CD14-positive monocyte (primary cell): ENCODE results near the gene S100A13. TPM values are rescaled to one million over a fixed set of nuclear protein-coding genes. Genes with fewer than 3 reads are reported as not detected.

Experiments
- DNase-seq, 3 donors: peaks; one replicate each; pipeline ENCODE4 v3.0.0-alpha.2; 2011 to 2022
- H2AFZ ChIP-seq: 2 replicates; pipeline ENCODE4 v1.6.0; 2012; ENCODE audit warnings: mild to moderate bottlenecking, low read depth, low read length, inconsistent platforms; ENCODE audit not compliant: insufficient read depth, poor library complexity, severe bottlenecking
- H3K27ac ChIP-seq, 2 donors: 1 replicate in 1 of 2; 2 replicates in 1 of 2; pipeline ENCODE4 v1.5.1; 2012 to 2013; ENCODE audit warnings: low read length in 2 of 2, control low read depth in 1 of 2, inconsistent platforms in 1 of 2, low read depth in 1 of 2, mild to moderate bottlenecking in 1 of 2
- H3K27me3 ChIP-seq, 2 donors: one replicate each; pipeline versions ENCODE4 v1.6.0 to v1.6.1; 2011 to 2013; ENCODE audit warnings: low read length in 2 of 2; ENCODE audit not compliant: control insufficient read depth in 2 of 2, insufficient read depth in 2 of 2
- H3K36me3 ChIP-seq, 2 donors: replicated peaks in 1 of 2; 1 replicate in 1 of 2; 2 replicates in 1 of 2; pipeline versions ENCODE4 v1.5.1 to v1.6.1; 2012 to 2013; ENCODE audit warnings: low read length in 2 of 2, control low read depth in 1 of 2, inconsistent platforms in 1 of 2, mild to moderate bottlenecking in 1 of 2; ENCODE audit not compliant: insufficient read depth in 2 of 2, control insufficient read depth in 1 of 2
- H3K4me1 ChIP-seq, 2 donors: 1 replicate in 1 of 2; 2 replicates in 1 of 2; pipeline versions ENCODE4 v1.5.1 to v1.6.1; 2012 to 2013; ENCODE audit warnings: low read length in 2 of 2, control low read depth in 1 of 2, inconsistent platforms in 1 of 2, mild to moderate bottlenecking in 1 of 2, moderate library complexity in 1 of 2; ENCODE audit not compliant: insufficient read depth in 2 of 2, control insufficient read depth in 1 of 2
- H3K4me2 ChIP-seq: replicated peaks from 2 replicates; pipeline ENCODE3; 2012; ENCODE audit warnings: low read length, moderate library complexity, mild to moderate bottlenecking; ENCODE audit not compliant: poor library complexity, severe bottlenecking; ENCODE audit errors: extremely low read depth
- H3K4me3 ChIP-seq, 3 experiments: fragments of 200-600 bp in 1 of 3; sonication (generic) in 1 of 3; replicated peaks in 1 of 3; 1 replicate in 2 of 3; 2 replicates in 1 of 3; pipeline ENCODE4 v1.5.1; 2011 to 2013; ENCODE audit warnings: low read length in 3 of 3, mild to moderate bottlenecking in 3 of 3, control low read depth in 2 of 3, low read depth in 2 of 3, inconsistent platforms in 1 of 3, moderate library complexity in 1 of 3
- H3K79me2 ChIP-seq: 2 replicates; pipeline ENCODE4 v1.6.0; 2012; ENCODE audit warnings: mild to moderate bottlenecking, control low read depth, inconsistent platforms, low read length, moderate library complexity; ENCODE audit not compliant: insufficient read depth
- H3K9ac ChIP-seq: 2 replicates; pipeline ENCODE4 v1.6.0; 2017; ENCODE audit warnings: low read length, mild to moderate bottlenecking; ENCODE audit not compliant: insufficient read depth, poor library complexity, severe bottlenecking
- H3K9me3 ChIP-seq, 2 donors: replicated peaks in 1 of 2; 1 replicate in 1 of 2; 2 replicates in 1 of 2; pipeline versions ENCODE4 v1.5.1 to v1.6.1; 2012 to 2013; ENCODE audit warnings: low read length in 2 of 2, control low read depth in 1 of 2; ENCODE audit not compliant: control insufficient read depth in 1 of 2, insufficient read depth in 1 of 2
- H4K20me1 ChIP-seq: 2 replicates; pipeline ENCODE4 v1.6.0; 2012; ENCODE audit warnings: mild to moderate bottlenecking, low read length, control low read depth, moderate library complexity; ENCODE audit not compliant: insufficient read depth
- H3K27ac Mint-ChIP-seq, 7 donors: one replicate each; pipeline ENCODE4 v1.8.0; 2020; ENCODE audit warnings: mild to moderate bottlenecking in 7 of 7, mixed read lengths in 7 of 7, moderate library complexity in 6 of 7, inconsistent platforms in 2 of 7
- H3K27me3 Mint-ChIP-seq, 3 donors: one replicate each; pipeline ENCODE4 v1.8.0; 2021 to 2022; ENCODE audit warnings: low read depth in 3 of 3, mild to moderate bottlenecking in 3 of 3, mixed read lengths in 3 of 3, moderate library complexity in 3 of 3, inconsistent platforms in 1 of 3
- H3K36me3 Mint-ChIP-seq, 2 donors: one replicate each; pipeline ENCODE4 v1.8.0; 2020; ENCODE audit warnings: mixed read lengths in 2 of 2, inconsistent platforms in 1 of 2, mild to moderate bottlenecking in 1 of 2
- H3K4me1 Mint-ChIP-seq: one replicate; pipeline ENCODE4 v1.8.0; 2020; ENCODE audit warnings: mild to moderate bottlenecking, mixed read lengths
- H3K4me3 Mint-ChIP-seq, 2 donors: one replicate each; pipeline ENCODE4 v1.8.0; 2020; ENCODE audit warnings: mild to moderate bottlenecking in 2 of 2, mixed read lengths in 2 of 2, moderate library complexity in 1 of 2
- H3K9me3 Mint-ChIP-seq, 7 donors: one replicate each; pipeline ENCODE4 v1.8.0; 2020 to 2022; ENCODE audit warnings: mixed read lengths in 7 of 7, mild to moderate bottlenecking in 6 of 7, moderate library complexity in 6 of 7, inconsistent platforms in 2 of 7
- WGBS: methylation state at CpG from one replicate; pipeline ENCODE4 v1.1.5; 2013; ENCODE audit warnings: missing lambda C conversion rate; ENCODE audit not compliant: insufficient coverage; 5-methylcytosine and 5-hydroxymethylcytosine counted together
- intact Hi-C, 2 donors: fragments of 100-400 bp; cut with micrococcal nuclease; formaldehyde crosslinking; loops; one replicate each; pipeline versions ENCODE4 v1.15.0 to v1.15.1; 2023
- polyA plus RNA-seq, 3 donors: library from polyadenylated mRNA; depleted of rRNA in 1 of 3; unstranded in 2 of 3; stranded (reverse) in 1 of 3; fragments of 300-500 nt in 2 of 3; fragments of >200 nt in 1 of 3; fragmentation: Illumina TruSeq in 2 of 3; gene quantifications; 1 replicate in 2 of 3; 2 replicates in 1 of 3; pipeline ENCODE4 v1.2.3, GENCODE V29; 2012 to 2021
- TF ChIP-seq, protein P1 (sequence below): fragments of 200-600 bp; IDR thresholded peaks from one replicate; pipeline ENCODE4 v1.8.0; 2022; ENCODE audit warnings: antibody characterized with exemption, mild to moderate bottlenecking

The S100A13 gene
- polyA plus RNA-seq, 3 donors: 2.5 to 13.9 (median 2.6) TPM

DNA sequence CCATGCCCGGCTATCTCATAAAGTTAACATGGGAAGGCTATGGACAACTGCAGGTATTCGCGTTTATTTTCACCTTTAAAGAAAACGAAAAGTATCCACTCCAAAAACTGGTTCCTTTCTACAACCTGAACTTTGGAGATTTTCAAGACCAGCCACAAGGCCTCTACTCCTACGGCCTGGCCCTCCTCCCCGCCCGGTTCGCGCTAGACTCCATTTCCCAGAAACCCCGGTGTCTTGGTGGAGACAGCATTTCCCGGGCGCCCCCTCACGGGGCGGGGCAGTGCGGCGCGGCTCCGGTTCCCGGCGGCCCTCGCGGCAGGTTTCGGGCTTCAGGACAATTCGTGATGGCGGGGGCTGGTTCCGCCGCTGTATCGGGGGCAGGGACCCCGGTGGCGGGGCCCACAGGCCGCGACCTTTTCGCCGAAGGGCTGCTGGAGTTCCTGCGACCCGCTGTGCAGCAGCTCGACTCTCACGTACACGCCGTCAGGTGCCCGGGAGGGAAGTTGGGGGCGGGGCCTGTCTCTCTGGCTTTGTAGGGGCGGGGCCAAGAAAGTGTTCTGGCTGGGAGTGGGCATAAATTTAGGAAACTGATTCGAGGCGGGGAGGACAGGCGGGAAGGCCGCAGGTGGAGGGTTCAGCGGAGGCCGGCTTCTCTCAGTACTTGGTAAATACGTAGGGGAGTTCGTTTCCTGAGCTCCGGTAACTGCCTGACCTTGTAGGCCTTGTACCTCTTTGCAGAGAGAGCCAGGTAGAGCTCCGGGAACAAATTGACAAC is 31.3 kb upstream of the S100A13 start, which contains the start of gene SNAPIN:
Gene SNAPIN, plus strand, starts transcription at position 304 of the 775 bp plus-strand sequence. Its CDS starts 41 bp downstream, at position 345.
- peak within 1 kb of the TSS; percentile 61 to 83 for H3K27ac ChIP-seq
- Mint-ChIP-seq H3K4me1 (peaks cover 15% of the 10 kb centered on the region), H3K36me3 (peaks cover 29 to 37% of the 10 kb centered on the region in 2 donors), H3K27me3 (no peaks in the 10 kb centered on the region), H3K27ac (peak within 1 kb of the TSS; percentile 76 to 95 (median 91)), H3K4me3 (peak within 1 kb of the TSS; percentile 92 to 95), H3K9me3 (no peaks in the 10 kb centered on the region)
- peak; percentile 71 to 84 (median 78) for DNase-seq
- H4K20me1 ChIP-seq: peaks cover 11% of the 10 kb centered on the region
- TF ChIP-seq, protein P1, sequence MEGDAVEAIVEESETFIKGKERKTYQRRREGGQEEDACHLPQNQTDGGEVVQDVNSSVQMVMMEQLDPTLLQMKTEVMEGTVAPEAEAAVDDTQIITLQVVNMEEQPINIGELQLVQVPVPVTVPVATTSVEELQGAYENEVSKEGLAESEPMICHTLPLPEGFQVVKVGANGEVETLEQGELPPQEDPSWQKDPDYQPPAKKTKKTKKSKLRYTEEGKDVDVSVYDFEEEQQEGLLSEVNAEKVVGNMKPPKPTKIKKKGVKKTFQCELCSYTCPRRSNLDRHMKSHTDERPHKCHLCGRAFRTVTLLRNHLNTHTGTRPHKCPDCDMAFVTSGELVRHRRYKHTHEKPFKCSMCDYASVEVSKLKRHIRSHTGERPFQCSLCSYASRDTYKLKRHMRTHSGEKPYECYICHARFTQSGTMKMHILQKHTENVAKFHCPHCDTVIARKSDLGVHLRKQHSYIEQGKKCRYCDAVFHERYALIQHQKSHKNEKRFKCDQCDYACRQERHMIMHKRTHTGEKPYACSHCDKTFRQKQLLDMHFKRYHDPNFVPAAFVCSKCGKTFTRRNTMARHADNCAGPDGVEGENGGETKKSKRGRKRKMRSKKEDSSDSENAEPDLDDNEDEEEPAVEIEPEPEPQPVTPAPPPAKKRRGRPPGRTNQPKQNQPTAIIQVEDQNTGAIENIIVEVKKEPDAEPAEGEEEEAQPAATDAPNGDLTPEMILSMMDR: peak; percentile 11
- H3K4me1 ChIP-seq: peaks cover 17 to 23% of the 10 kb centered on the region in 2 donors
- intact Hi-C loops: loop anchor here in 1 of 2 donors (1.0 kb wide), 1 partner anchor 12 kb away; the partner anchor contains the start of gene ILF2
- no peaks in the 10 kb centered on the region for H3K9me3 ChIP-seq
- peaks cover 31 to 38% of the 10 kb centered on the region in 2 donors for H3K36me3 ChIP-seq
- H3K4me2 ChIP-seq: peak within 1 kb of the TSS; percentile 92
- H3K79me2 ChIP-seq: peaks cover 26% of the 10 kb centered on the region
- H3K9ac ChIP-seq: peak within 1 kb of the TSS; percentile 81
- no peaks in the 10 kb centered on the region for H3K27me3 ChIP-seq
- H2AFZ ChIP-seq: peak within 1 kb of the TSS; percentile 87
- WGBS: under 1% methylated on average over 45 of the region's 53 CpGs
- peak within 1 kb of the TSS; percentile 64 to 92 (median 84) for H3K4me3 ChIP-seq

DNA sequence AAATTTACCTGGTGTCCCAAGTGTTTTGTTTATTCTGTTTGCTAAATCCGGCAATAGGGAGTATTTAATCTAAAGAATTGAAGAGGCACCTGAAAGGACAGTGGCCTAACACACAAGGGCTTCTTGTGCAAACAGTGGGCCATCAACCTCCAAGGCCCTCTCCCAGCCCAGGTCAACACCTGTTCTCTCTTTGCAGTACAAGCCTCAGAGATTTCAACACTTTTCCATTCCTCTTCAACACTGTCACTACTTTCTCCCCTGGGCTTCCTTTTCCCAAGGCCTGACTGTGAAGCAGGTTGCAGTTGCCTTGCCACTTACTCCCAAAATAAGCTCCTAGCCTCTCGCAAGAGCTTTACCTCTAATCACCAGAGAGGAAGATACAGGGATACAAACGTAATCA is 28.0 kb upstream of the S100A13 start:
- H3K79me2 ChIP-seq: peaks cover 17% of the 10 kb centered on the region
- H3K4me1 ChIP-seq: peaks cover 24 to 30% of the 10 kb centered on the region in 2 donors
- Mint-ChIP-seq H3K4me3 (no peak overlapping the region), H3K27me3 (peaks cover 0 to 2% (median 0%) of the 10 kb centered on the region in 3 donors), H3K27ac (no peak overlapping the region), H3K9me3 (no peaks in the 10 kb centered on the region), H3K36me3 (peaks cover 1 to 6% of the 10 kb centered on the region in 2 donors), H3K4me1 (peaks cover 23% of the 10 kb centered on the region)
- no peaks in the 10 kb centered on the region for H3K27me3 ChIP-seq
- H3K4me2 ChIP-seq: no peak overlapping the region
- H3K9ac ChIP-seq: no peak overlapping the region
- H3K36me3 ChIP-seq: peaks cover 3 to 7% of the 10 kb centered on the region in 2 donors
- peaks cover 11% of the 10 kb centered on the region for H4K20me1 ChIP-seq
- H3K9me3 ChIP-seq: no peaks in the 10 kb centered on the region
- H3K4me3 ChIP-seq: no peak overlapping the region
- no peak overlapping the region for H3K27ac ChIP-seq
- no peak overlapping the region for H2AFZ ChIP-seq
- no peak for DNase-seq
- TF ChIP-seq, protein P1: no peak
- intact Hi-C loops: no loop called here
- no CpG with 5 or more reads among the region's 3 CpGs for WGBS
